ENCODE data around the gene ISOC2. TPM values are rescaled to one million over a fixed set of nuclear protein-coding genes. Genes with fewer than 3 reads are reported as not detected.

Gene ISOC2
- total and polyA plus RNA-seq, 2 experiments from 2014 or later = 72.2 to 79.3 TPM

DNA sequence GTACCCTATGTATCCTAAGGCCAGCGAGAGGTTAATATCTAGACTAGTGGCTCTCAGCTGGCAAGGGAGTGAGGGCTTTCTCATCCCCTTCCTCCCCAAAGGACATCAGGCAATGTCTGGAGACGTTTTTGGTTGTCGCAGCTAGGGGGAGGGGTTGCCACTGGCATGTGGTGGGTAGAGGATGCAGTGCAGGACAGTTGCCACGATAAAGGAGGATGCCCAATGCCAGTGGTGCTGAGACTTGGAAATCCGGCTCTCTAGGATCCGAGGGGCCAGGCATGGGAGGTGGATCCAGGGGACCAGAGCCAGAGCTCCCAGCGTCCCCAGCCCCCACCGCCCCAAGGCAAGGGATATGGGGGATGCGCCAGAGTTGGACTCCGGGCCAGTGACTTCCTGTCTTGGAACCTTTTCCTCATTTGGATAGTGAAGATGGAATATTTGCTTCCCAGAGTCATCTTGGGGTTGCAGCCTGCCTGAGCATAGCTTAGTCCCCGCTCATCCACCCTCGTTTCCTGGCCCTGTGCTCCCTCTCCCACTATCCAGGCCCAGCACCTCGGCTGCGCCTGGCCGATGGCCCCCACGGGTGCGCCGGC, 31.7 kb upstream of the ISOC2 start:
- no peak for DNase-seq (ENCODE audit: low spot score)
- Histone ChIP-seq H3K9me2 (replicated peaks; ENCODE audit: insufficient read depth) (no peaks in the 10 kb centered on the region), H3K9me3 (ENCODE audit: low read depth) (no peaks in the 10 kb centered on the region), H3K27ac (no peak overlapping the region), H2AFZ (no peak overlapping the region), H3K79me2 (no peaks in the 10 kb centered on the region), H4K20me1 (ENCODE audit: insufficient read depth, poor library complexity, severe bottlenecking) (no peaks in the 10 kb centered on the region), H3K4me1 (ENCODE audit: insufficient read depth) (peaks cover 3% of the 10 kb centered on the region), H3K4me2 (no peak overlapping the region), H3K36me3 (replicated peaks; ENCODE audit: insufficient read depth, low read depth) (no peaks in the 10 kb centered on the region), H3K27me3 (peaks cover 10% of the 10 kb centered on the region), H3K4me3 (no peak overlapping the region)
- TF ChIP-seq, protein P1, sequence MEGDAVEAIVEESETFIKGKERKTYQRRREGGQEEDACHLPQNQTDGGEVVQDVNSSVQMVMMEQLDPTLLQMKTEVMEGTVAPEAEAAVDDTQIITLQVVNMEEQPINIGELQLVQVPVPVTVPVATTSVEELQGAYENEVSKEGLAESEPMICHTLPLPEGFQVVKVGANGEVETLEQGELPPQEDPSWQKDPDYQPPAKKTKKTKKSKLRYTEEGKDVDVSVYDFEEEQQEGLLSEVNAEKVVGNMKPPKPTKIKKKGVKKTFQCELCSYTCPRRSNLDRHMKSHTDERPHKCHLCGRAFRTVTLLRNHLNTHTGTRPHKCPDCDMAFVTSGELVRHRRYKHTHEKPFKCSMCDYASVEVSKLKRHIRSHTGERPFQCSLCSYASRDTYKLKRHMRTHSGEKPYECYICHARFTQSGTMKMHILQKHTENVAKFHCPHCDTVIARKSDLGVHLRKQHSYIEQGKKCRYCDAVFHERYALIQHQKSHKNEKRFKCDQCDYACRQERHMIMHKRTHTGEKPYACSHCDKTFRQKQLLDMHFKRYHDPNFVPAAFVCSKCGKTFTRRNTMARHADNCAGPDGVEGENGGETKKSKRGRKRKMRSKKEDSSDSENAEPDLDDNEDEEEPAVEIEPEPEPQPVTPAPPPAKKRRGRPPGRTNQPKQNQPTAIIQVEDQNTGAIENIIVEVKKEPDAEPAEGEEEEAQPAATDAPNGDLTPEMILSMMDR (IDR thresholded peaks at IDR 0.05; ENCODE audit: poor library complexity) = no peak
- no peak for TF ChIP-seq EZH2phosphoT487 (IDR thresholded peaks at IDR 0.05; ENCODE audit: low read depth, severe bottlenecking, unreplicated experiment)
- TF ChIP-seq EZH2 (IDR thresholded peaks at IDR 0.05; ENCODE audit: borderline replicate concordance) = no peak
- WGBS (ENCODE audit: low lambda C conversion rate, missing lambda C conversion rate) = 80% methylated on average over 17 of the region's 18 CpGs

DNA sequence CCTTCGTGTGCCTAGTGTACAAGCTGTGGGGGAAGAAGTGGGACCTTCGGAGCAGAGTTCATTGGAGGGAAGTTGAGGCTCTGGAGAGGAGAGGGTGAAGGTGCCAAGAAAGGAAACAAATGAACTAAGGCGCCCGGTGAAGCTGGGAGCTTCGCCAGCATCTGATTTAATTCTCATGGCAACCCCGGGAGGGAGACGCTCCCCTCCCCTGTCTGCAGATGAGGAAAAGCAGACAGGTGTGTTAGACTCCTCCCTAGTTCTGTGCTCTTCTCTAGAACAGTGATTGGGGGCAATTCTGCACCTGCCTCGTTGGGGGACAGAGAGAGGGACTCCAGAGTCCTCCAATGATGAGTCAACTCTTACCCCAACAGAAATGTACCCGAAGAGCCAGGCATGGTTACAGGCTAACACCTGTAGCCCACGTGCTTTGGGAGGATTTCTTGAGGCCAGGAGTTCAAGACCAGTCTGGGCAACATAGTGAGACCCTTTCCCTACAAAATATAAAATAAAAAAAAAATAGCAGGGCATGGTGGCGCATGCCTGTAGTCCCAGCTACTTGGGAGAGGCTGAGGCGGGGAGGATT, 31.0 kb upstream of the ISOC2 start:
- TF ChIP-seq EZH2 (IDR thresholded peaks at IDR 0.05; ENCODE audit: borderline replicate concordance) = no peak
- no peak for TF ChIP-seq EZH2phosphoT487 (IDR thresholded peaks at IDR 0.05; ENCODE audit: low read depth, severe bottlenecking, unreplicated experiment)
- TF ChIP-seq, protein P1 (IDR thresholded peaks at IDR 0.05; ENCODE audit: poor library complexity) = no peak
- no peak for DNase-seq (ENCODE audit: low spot score)
- WGBS (ENCODE audit: low lambda C conversion rate, missing lambda C conversion rate) = 71% methylated on average over 12 of the region's 12 CpGs

GRCh38 chr19:55491546-55492360, 30.3 kb upstream of the ISOC2 start:
- Histone ChIP-seq H3K27me3 (peaks cover 10% of the 10 kb centered on the region), H3K36me3 (replicated peaks; ENCODE audit: insufficient read depth, low read depth) (no peaks in the 10 kb centered on the region), H4K20me1 (ENCODE audit: insufficient read depth, poor library complexity, severe bottlenecking) (no peaks in the 10 kb centered on the region), H3K4me2 (no peak overlapping the region), H3K9me2 (replicated peaks; ENCODE audit: insufficient read depth) (no peaks in the 10 kb centered on the region), H2AFZ (no peak overlapping the region), H3K4me1 (ENCODE audit: insufficient read depth) (peaks cover 16% of the 10 kb centered on the region), H3K9me3 (ENCODE audit: low read depth) (no peaks in the 10 kb centered on the region), H3K4me3 (no peak overlapping the region), H3K79me2 (no peaks in the 10 kb centered on the region), H3K27ac (no peak overlapping the region)
- 88% methylated on average over 20 of the region's 24 CpGs for whole genome bisulfite sequencing (ENCODE audit: low lambda C conversion rate, missing lambda C conversion rate)
- DNase-seq (ENCODE audit: low spot score) = no peak
- TF ChIP-seq EZH2phosphoT487 (IDR thresholded peaks at IDR 0.05; ENCODE audit: low read depth, severe bottlenecking, unreplicated experiment) = no peak
- TF ChIP-seq EZH2 (IDR thresholded peaks at IDR 0.05; ENCODE audit: borderline replicate concordance) = no peak
- TF ChIP-seq, protein P1 (IDR thresholded peaks at IDR 0.05; ENCODE audit: poor library complexity) = no peak

More for the DNA sequence above, 31.0 kb upstream of the ISOC2 start:
- no peaks in the 10 kb centered on the region for H3K36me3 ChIP-seq (replicated peaks; ENCODE audit: insufficient read depth, low read depth)
- no peak overlapping the region for H3K4me2 ChIP-seq
- H3K4me1 ChIP-seq (ENCODE audit: insufficient read depth) = peaks cover 9% of the 10 kb centered on the region
- H3K9me3 ChIP-seq (ENCODE audit: low read depth) = no peaks in the 10 kb centered on the region
- H3K27me3 ChIP-seq = peaks cover 10% of the 10 kb centered on the region
- no peak overlapping the region for H3K27ac ChIP-seq
- H2AFZ ChIP-seq = no peak overlapping the region
- H4K20me1 ChIP-seq (ENCODE audit: insufficient read depth, poor library complexity, severe bottlenecking) = no peaks in the 10 kb centered on the region
- H3K9me2 ChIP-seq (replicated peaks; ENCODE audit: insufficient read depth) = no peaks in the 10 kb centered on the region
- no peaks in the 10 kb centered on the region for H3K79me2 ChIP-seq
- H3K4me3 ChIP-seq = no peak overlapping the region

Data from hepatocyte (in vitro differentiated cells).